Astrocyte (in vitro differentiated cells and primary cell): ENCODE data around the gene GNAT1.

Source experiments
- CTCF ChIP-seq: IDR thresholded peaks from 2 replicates; pipeline ENCODE4 v1.5.1; 2011; ENCODE audit warnings: low read depth, mild to moderate bottlenecking, inconsistent platforms, low read length, moderate library complexity; ENCODE audit not compliant: insufficient read depth
- EZH2 ChIP-seq: IDR thresholded peaks from 2 replicates; pipeline ENCODE4 v1.6.1; 2012; ENCODE audit warnings: mild to moderate bottlenecking, low read length, inconsistent platforms; ENCODE audit not compliant: insufficient read depth

- TF ChIP-seq EZH2, result no peak
- TF ChIP-seq CTCF, result no peak
Measured at GRCh38 chr3:50156549-50157493, 34.6 kb upstream of the GNAT1 start.
